H1 (cell line): ENCODE measurements around the gene GPD1L. TPM values are rescaled to one million over a fixed set of nuclear protein-coding genes. Genes with fewer than 3 reads are reported as not detected.

Experiments used
- CTCF ChIA-PET: fragments of 300-600 bp; sonication (Branson Sonifier 250); formaldehyde crosslinking; loops from one replicate; lab custom pipeline; 2021; ENCODE audit not compliant: partially characterized antibody; lab: Charles Lee
- POLR2A ChIA-PET: fragments of 300-600 bp; sonication (Branson Sonifier 250); formaldehyde crosslinking; loops from one replicate; lab custom pipeline; 2021; ENCODE audit warnings: inconsistent platforms; ENCODE audit not compliant: partially characterized antibody; lab: Charles Lee
- DNase-seq, 2 experiments: peaks; one replicate each; pipeline versions ENCODE4 v3.0.0 to v3.0.0-alpha.2; 2010 to 2022; ENCODE audit warnings: low spot score in 2 of 2, low read depth in 1 of 2, mixed read lengths in 1 of 2
- FAIRE-seq: peaks from 2 replicates; lab custom pipeline; 2011; peaks lifted over from hg19 to GRCh38; lab: Jason Lieb, UNC
- H2AFZ ChIP-seq: 2 replicates; pipeline ENCODE4 v1.8.1; 2012; ENCODE audit warnings: low read length, inconsistent platforms
- H2AK5ac ChIP-seq: 2 replicates; pipeline ENCODE4 v1.6.1; 2013; ENCODE audit warnings: low read depth, low read length
- H2BK120ac ChIP-seq: replicated peaks from 2 replicates; pipeline ENCODE3; 2013; ENCODE audit warnings: low read depth, low read length, inconsistent platforms
- H2BK12ac ChIP-seq: 2 replicates; pipeline ENCODE4 v1.6.1; 2013; ENCODE audit warnings: low read depth, low read length
- H2BK15ac ChIP-seq: 2 replicates; pipeline ENCODE4 v1.6.1; 2013; ENCODE audit warnings: low read length
- H2BK20ac ChIP-seq: 2 replicates; pipeline ENCODE4 v1.6.1; 2013; ENCODE audit warnings: low read length
- H2BK5ac ChIP-seq: 2 replicates; pipeline ENCODE4 v1.6.1; 2013; ENCODE audit warnings: low read depth, low read length
- H3K14ac ChIP-seq: 2 replicates; pipeline ENCODE4 v1.6.1; 2013; ENCODE audit warnings: inconsistent platforms; ENCODE audit not compliant: insufficient read length
- H3K18ac ChIP-seq: 2 replicates; pipeline ENCODE4 v1.6.1; 2013; ENCODE audit warnings: low read length; ENCODE audit errors: extremely low read depth
- H3K23ac ChIP-seq: 2 replicates; pipeline ENCODE4 v1.6.1; 2013; ENCODE audit warnings: inconsistent platforms; ENCODE audit not compliant: insufficient read length
- H3K23me2 ChIP-seq: 2 replicates; pipeline ENCODE4 v1.6.1; 2013; ENCODE audit warnings: low read depth, low read length
- H3K27ac ChIP-seq: 2 replicates; pipeline ENCODE4 v1.6.1; 2011; ENCODE audit warnings: low read depth, low read length, inconsistent platforms
- H3K27me3 ChIP-seq, 4 experiments: replicated peaks in 1 of 4; 1 replicate in 1 of 4; 2 replicates in 3 of 4; pipeline versions ENCODE4 v1.6.1 to v1.8.1; 2011 to 2013; ENCODE audit warnings: low read length in 3 of 4, mild to moderate bottlenecking in 3 of 4, inconsistent platforms in 2 of 4, mixed read lengths in 2 of 4, moderate library complexity in 1 of 4; ENCODE audit not compliant: control insufficient read depth in 3 of 4, insufficient read depth in 3 of 4; ENCODE audit errors: extremely low read depth in 1 of 4
- H3K36me3 ChIP-seq, 4 experiments: 2 replicates each; pipeline versions ENCODE4 v1.6.1 to v1.8.1; 2011 to 2013; ENCODE audit warnings: mild to moderate bottlenecking in 4 of 4, low read length in 3 of 4, moderate library complexity in 2 of 4, control low read depth in 1 of 4, inconsistent platforms in 1 of 4; ENCODE audit not compliant: insufficient read depth in 4 of 4, control insufficient read depth in 2 of 4
- H3K4ac ChIP-seq: replicated peaks from 2 replicates; pipeline ENCODE3; 2013; ENCODE audit warnings: low read length, low read depth, mixed read lengths, inconsistent platforms; ENCODE audit not compliant: insufficient read length
- H3K4me1 ChIP-seq, 4 experiments: replicated peaks in 1 of 4; 1 replicate in 1 of 4; 2 replicates in 3 of 4; pipeline versions ENCODE4 v1.6.1 to v1.8.1; 2011 to 2013; ENCODE audit warnings: low read length in 3 of 4, inconsistent platforms in 2 of 4, mixed read lengths in 1 of 4; ENCODE audit not compliant: insufficient read depth in 4 of 4, control insufficient read depth in 3 of 4
- H3K4me2 ChIP-seq, 2 experiments: 2 replicates each; pipeline versions ENCODE4 v1.6.1 to v1.8.1; 2011 to 2013; ENCODE audit warnings: low read depth in 2 of 2, low read length in 2 of 2, control low read depth in 1 of 2, inconsistent platforms in 1 of 2, mild to moderate bottlenecking in 1 of 2; ENCODE audit not compliant: insufficient read depth in 1 of 2
- H3K4me3 ChIP-seq, 4 experiments: fragments of 200-600, 300-600 bp in 1 of 4; sonication (generic), shearing (Covaris generic), sonication (Bioruptor Twin) in 1 of 4; 2 replicates each; pipeline versions ENCODE4 v1.5.1 to v1.8.1; 2011 to 2016; ENCODE audit warnings: low read length in 4 of 4, low read depth in 3 of 4, control low read depth in 2 of 4, inconsistent platforms in 2 of 4, mild to moderate bottlenecking in 2 of 4, mixed read lengths in 1 of 4, moderate library complexity in 1 of 4; ENCODE audit not compliant: insufficient read depth in 2 of 4; ENCODE audit errors: extremely low read depth in 1 of 4
- H3K56ac ChIP-seq: replicated peaks from 2 replicates; pipeline ENCODE3; 2013; ENCODE audit warnings: low read depth, mild to moderate bottlenecking, mixed read lengths, low read length, inconsistent platforms; ENCODE audit not compliant: insufficient read length
- H3K79me1 ChIP-seq: 2 replicates; pipeline ENCODE4 v1.6.1; 2013; ENCODE audit warnings: low read depth, low read length, control low read depth
- H3K79me2 ChIP-seq, 2 experiments: 2 replicates each; pipeline versions ENCODE4 v1.6.1 to v1.8.1; 2012 to 2013; ENCODE audit warnings: low read length in 2 of 2, mild to moderate bottlenecking in 2 of 2, inconsistent platforms in 1 of 2; ENCODE audit not compliant: insufficient read depth in 2 of 2, control insufficient read depth in 1 of 2
- H3K9ac ChIP-seq, 4 experiments: replicated peaks in 1 of 4; 1 replicate in 1 of 4; 2 replicates in 3 of 4; pipeline versions ENCODE4 v1.6.1 to v1.8.1; 2011 to 2013; ENCODE audit warnings: low read depth in 3 of 4, low read length in 3 of 4, control low read depth in 2 of 4, mild to moderate bottlenecking in 2 of 4, moderate library complexity in 2 of 4, inconsistent platforms in 1 of 4; ENCODE audit errors: extremely low read depth in 1 of 4
- H3K9me3 ChIP-seq, 2 experiments: 2 replicates each; pipeline versions ENCODE4 v1.6.1 to v1.8.1; 2012 to 2013; ENCODE audit warnings: mild to moderate bottlenecking in 2 of 2, moderate library complexity in 2 of 2, control low read depth in 1 of 2, inconsistent platforms in 1 of 2, low read depth in 1 of 2, low read length in 1 of 2, mixed read lengths in 1 of 2; ENCODE audit not compliant: insufficient read depth in 2 of 2
- H4K20me1 ChIP-seq, 2 experiments: replicated peaks in 1 of 2; 2 replicates each; pipeline versions ENCODE3 to v1.8.1; 2011 to 2013; ENCODE audit warnings: inconsistent platforms in 2 of 2, low read length in 2 of 2, mild to moderate bottlenecking in 1 of 2; ENCODE audit not compliant: insufficient read depth in 2 of 2, control insufficient read depth in 1 of 2
- H4K5ac ChIP-seq: 2 replicates; pipeline ENCODE4 v1.6.1; 2013; ENCODE audit warnings: low read length, low read depth, mixed read lengths, inconsistent platforms; ENCODE audit not compliant: insufficient read length
- H4K8ac ChIP-seq: 2 replicates; pipeline ENCODE4 v1.8.0; 2013; ENCODE audit warnings: mild to moderate bottlenecking, moderate library complexity, low read length, inconsistent platforms; ENCODE audit not compliant: insufficient read depth; ENCODE audit errors: extremely low read depth
- H4K91ac ChIP-seq: replicated peaks from 2 replicates; pipeline ENCODE3; 2013; ENCODE audit warnings: low read length, mixed read lengths, inconsistent platforms; ENCODE audit not compliant: insufficient read length
- RAD21 ChIP-seq, 2 experiments: IDR thresholded peaks in 1 of 2; conservative IDR thresholded peaks in 1 of 2; 2 replicates each; pipeline ENCODE4 v1.6.1; 2011; ENCODE audit warnings: low read depth in 2 of 2, low read length in 2 of 2, improper control_type of control experiment in 1 of 2, inconsistent platforms in 1 of 2, mild to moderate bottlenecking in 1 of 2, moderate library complexity in 1 of 2
- RBBP5 ChIP-seq: IDR thresholded peaks from 2 replicates; pipeline ENCODE4 v1.7.1; 2012; ENCODE audit warnings: low read depth, mild to moderate bottlenecking, inconsistent platforms, low read length, moderate library complexity, borderline replicate concordance
- TAF1 ChIP-seq: IDR thresholded peaks from 2 replicates; pipeline ENCODE4 v1.6.1; 2011; ENCODE audit warnings: mild to moderate bottlenecking, low read depth, low read length
- WGBS, 2 experiments: shearing (Covaris generic) in 1 of 2; methylation state at CpG; one replicate each; pipeline versions ENCODE4 v1.1.6 to v1.1.7; 2013 to 2015; ENCODE audit warnings: low lambda C conversion rate in 2 of 2, mixed read lengths in 2 of 2, inconsistent platforms in 1 of 2, low coverage in 1 of 2, missing lambda C conversion rate in 1 of 2; ENCODE audit not compliant: insufficient replicate concordance in 2 of 2, insufficient coverage in 1 of 2, insufficient read length in 1 of 2; ENCODE audit errors: extremely low coverage in 1 of 2, missing lambda C conversion rate in 1 of 2; 5-methylcytosine and 5-hydroxymethylcytosine counted together
- polyA plus RNA-seq, 7 experiments: library from polyadenylated mRNA; depleted of rRNA in 3 of 7; stranded (reverse) in 5 of 7; unstranded in 2 of 7; fragments of >200 nt in 5 of 7; fragments of 200-250 nt in 2 of 7; gene quantifications; 1 replicate in 5 of 7; 2 replicates in 1 of 7; 4 replicates in 1 of 7; pipeline versions ENCODE4 v1.2.1 to v1.2.3, GENCODE V29; 2011 to 2013; ENCODE audit warnings: missing spikeins in 2 of 7, mixed read lengths in 2 of 7
- total RNA-seq: library from RNA; stranded (reverse); fragmentation: NEBNext Ultra II Directional; extraction: Animal tissue kit (Norgen Biotek cat#: 25700); gene quantifications from 2 replicates; pipeline ENCODE4 v1.2.1, GENCODE V29; 2021

The GPD1L gene
- total and polyA plus RNA-seq, 2 of the 8 experiments (the other 6 are each of a cell fraction or from before 2014, with no cell fraction given), result 2.4 to 8.4 TPM

- H4K8ac ChIP-seq, result no peak overlapping the region
- H3K4me2 ChIP-seq, result no peak overlapping the region
- H2AK5ac ChIP-seq, result no peak overlapping the region
- no peak overlapping the region for H3K9ac ChIP-seq
- 70% methylated on average over 2 of the region's 2 CpGs; no CpG with 5 or more reads in 1 of the 2 experiments for WGBS, 2 experiments
- H2AFZ ChIP-seq, result no peak overlapping the region
- no peak overlapping the region for H4K5ac ChIP-seq
- H3K36me3 ChIP-seq, result no peaks in the 10 kb centered on the region
- FAIRE-seq (no peak), DNase-seq (peak in 1 of 2 experiments; percentile 4)
- ChIA-PET CTCF (no interaction called here), POLR2A (no interaction called here)
- no peaks in the 10 kb centered on the region for H3K79me1 ChIP-seq
- no peak overlapping the region for H3K18ac ChIP-seq
- H3K9me3 ChIP-seq, result no peaks in the 10 kb centered on the region; a peak in 1 of 4 replicates
- no peak overlapping the region for H3K4me3 ChIP-seq
- H3K56ac ChIP-seq, result no peak overlapping the region
- H3K23ac ChIP-seq, result no peak overlapping the region
- H4K91ac ChIP-seq, result no peak overlapping the region
- no peaks in the 10 kb centered on the region for H4K20me1 ChIP-seq
- H3K27me3 ChIP-seq, result no peaks in the 10 kb centered on the region
- H2BK120ac ChIP-seq, result no peak overlapping the region
- no peak overlapping the region for H3K27ac ChIP-seq
- no peak overlapping the region for H3K14ac ChIP-seq
- no peak overlapping the region for H2BK5ac ChIP-seq
- H2BK12ac ChIP-seq, result no peak overlapping the region
- H2BK20ac ChIP-seq, result no peak overlapping the region
- no peaks in the 10 kb centered on the region for H3K79me2 ChIP-seq
- TF ChIP-seq RBBP5, result no peak
- TF ChIP-seq RAD21 (IDR thresholded peaks at IDR 0.05 in 1 of 2, conservative IDR thresholded peaks at IDR 0.05 in 1 of 2; ENCODE audit: low read depth in 2 of 2, low read length in 2 of 2), result no peak
- TF ChIP-seq TAF1, result no peak
- H3K23me2 ChIP-seq, result no peaks in the 10 kb centered on the region
- no peaks in the 10 kb centered on the region for H3K4me1 ChIP-seq
- no peak overlapping the region for H2BK15ac ChIP-seq
- no peak overlapping the region for H3K4ac ChIP-seq
Observed at GRCh38 chr3:32084870-32085269, 21.6 kb upstream of the GPD1L start.
